PC-3 (cell line): ENCODE measurements around the gene BTBD2. TPM values are rescaled to one million over a fixed set of nuclear protein-coding genes. Genes with fewer than 3 reads are reported as not detected.

ENCODE experiments used
- ATAC-seq: fragments of 200-7000 bp; cut with Tn5 transposase; 2 replicates; pipeline ENCODE4 v1.9.1; 2020; ENCODE audit warnings: mild to moderate bottlenecking, moderate library complexity
- BruUV-seq: library from RNA; stranded (reverse); fragments of 400-500 nt; replicated peaks from 2 replicates; lab custom pipeline; 2021; lab: Mats Ljungman, UMichigan
- CTCF ChIA-PET: fragments of 300-600 bp; sonication (Branson Sonifier 250); formaldehyde crosslinking; loops from one replicate; lab custom pipeline; 2022; ENCODE audit warnings: antibody characterized with exemption; lab: Charles Lee
- POLR2A ChIA-PET: fragments of 300-600 bp; sonication (Branson Sonifier 250); formaldehyde crosslinking; loops from one replicate; lab custom pipeline; 2022; ENCODE audit warnings: antibody characterized with exemption; ENCODE audit not compliant: unreplicated experiment; lab: Charles Lee
- DNase-seq: peaks from one replicate; pipeline ENCODE4 v3.0.0-alpha.2; 2015
- H2AFZ ChIP-seq: fragments of 300-600 bp; sonication (generic); 2 replicates; pipeline ENCODE4 v1.6.0; 2016; ENCODE audit warnings: antibody characterized with exemption, low read length
- H3F3A ChIP-seq: fragments of 300-600 bp; sonication (generic); one replicate; pipeline ENCODE4 v1.6.0; 2017; ENCODE audit warnings: antibody characterized with exemption, low read length, control low read depth, mild to moderate bottlenecking; ENCODE audit not compliant: unreplicated experiment
- H3K27ac ChIP-seq: fragments of 300-600 bp; sonication (generic); 2 replicates; pipeline ENCODE4 v1.5.1; 2016; ENCODE audit warnings: mild to moderate bottlenecking, low read length
- H3K27me3 ChIP-seq: fragments of 300-600 bp; sonication (generic); 2 replicates; pipeline ENCODE4 v1.6.1; 2016; ENCODE audit warnings: low read length, mixed read lengths
- H3K36me3 ChIP-seq: fragments of 300-600 bp; sonication (generic); 2 replicates; pipeline ENCODE4 v1.6.1; 2016; ENCODE audit warnings: low read depth, mixed run types, low read length, mixed read lengths
- H3K4me1 ChIP-seq: fragments of 300-600 bp; sonication (generic); 2 replicates; pipeline ENCODE4 v1.5.1; 2016; ENCODE audit warnings: low read length; ENCODE audit not compliant: insufficient read depth
- H3K4me2 ChIP-seq: fragments of 300-600 bp; sonication (generic); 2 replicates; pipeline ENCODE4 v1.6.0; 2016; ENCODE audit warnings: low read length
- H3K4me3 ChIP-seq: fragments of 300-600 bp; sonication (generic); 2 replicates; pipeline ENCODE4 v1.5.1; 2016; ENCODE audit warnings: mild to moderate bottlenecking, low read length, mixed read lengths
- H3K79me2 ChIP-seq: fragments of 300-600 bp; sonication (generic); 2 replicates; pipeline ENCODE4 v1.6.1; 2017; ENCODE audit warnings: low read length, mixed read lengths
- H3K9ac ChIP-seq: fragments of 300-600 bp; sonication (generic); 2 replicates; pipeline ENCODE4 v1.6.0; 2016; ENCODE audit warnings: mild to moderate bottlenecking, low read length
- H3K9me2 ChIP-seq: fragments of 300-600 bp; sonication (generic); replicated peaks from 2 replicates; pipeline ENCODE4 v1.6.1; 2016; ENCODE audit warnings: mixed run types, low read length, mixed read lengths
- H3K9me3 ChIP-seq: fragments of 300-600 bp; sonication (generic); 2 replicates; pipeline ENCODE4 v1.6.1; 2016; ENCODE audit warnings: low read length, mixed read lengths
- H4K20me1 ChIP-seq: fragments of 300-600 bp; sonication (generic); 2 replicates; pipeline ENCODE4 v1.6.1; 2016; ENCODE audit warnings: low read length, mixed read lengths
- CTCF ChIP-seq: fragments of 300-600 bp; sonication (generic); conservative IDR thresholded peaks from 2 replicates; pipeline ENCODE4 v1.5.1; 2017; ENCODE audit warnings: antibody characterized with exemption, low read depth, mild to moderate bottlenecking, low read length
- EZH2 ChIP-seq: fragments of 300-600 bp; sonication (generic); IDR thresholded peaks from one replicate; pipeline ENCODE4 v1.6.1; 2017; ENCODE audit warnings: antibody characterized with exemption, mild to moderate bottlenecking, low read length; ENCODE audit not compliant: unreplicated experiment
- EZH2phosphoT487 ChIP-seq: fragments of 300-600 bp; sonication (generic); IDR thresholded peaks from 2 replicates; pipeline ENCODE4 v1.6.1; 2018; ENCODE audit warnings: mild to moderate bottlenecking, antibody characterized with exemption, low read length, borderline replicate concordance
- intact Hi-C: fragments of 100-400 bp; cut with micrococcal nuclease; formaldehyde crosslinking; loops from 2 replicates; pipeline ENCODE4 v1.9.0; 2023
- total RNA-seq: library from RNA; depleted of rRNA; stranded (reverse); fragments of >200 nt; gene quantifications from 2 replicates; pipeline ENCODE4 v1.2.3, GENCODE V29; 2014

Gene BTBD2
- total RNA-seq, 1 experiment from 2014 or later: 72.0 TPM

GRCh38 chr19:1944088-1944915, 71.2 kb downstream of the BTBD2 start:
- no peaks in the 10 kb centered on the region for H3K9me3 ChIP-seq
- H3K4me2 ChIP-seq: no peak overlapping the region
- H2AFZ ChIP-seq: no peak overlapping the region
- no peak overlapping the region for H3K27ac ChIP-seq
- H3K27me3 ChIP-seq: no peaks in the 10 kb centered on the region
- 0 out of 2 replicates have a peak, but pooled peaks cover 9% of the 10 kb centered on the region for H4K20me1 ChIP-seq
- ATAC-seq (no peak), DNase-seq (no peak)
- intact Hi-C loops: no loop called here
- H3K9me2 ChIP-seq: no peaks in the 10 kb centered on the region
- peaks cover 74% of the 10 kb centered on the region for H3K79me2 ChIP-seq
- BruUV-seq: no TSS peak
- no peaks in the 10 kb centered on the region for H3F3A ChIP-seq
- CTCF ChIA-PET: no interaction called here
- H3K4me1 ChIP-seq: peaks cover 17% of the 10 kb centered on the region; the same call in 1 of the 2 replicates
- TF ChIP-seq CTCF: no peak
- no peak for TF ChIP-seq EZH2phosphoT487
- no peak for TF ChIP-seq EZH2
- H3K9ac ChIP-seq: no peak overlapping the region
- H3K4me3 ChIP-seq: no peak overlapping the region
- H3K36me3 ChIP-seq: no peaks in the 10 kb centered on the region
- POLR2A ChIA-PET: no interaction called here

- Histone ChIP-seq H3K27ac (no peak overlapping the region), H3K4me3 (peak overlapping the region; percentile 88; the same call in 1 of the 2 replicates), H3K9ac (no peak overlapping the region), H2AFZ (no peak overlapping the region), H3K4me1 (peaks cover 17% of the 10 kb centered on the region; the same call in 1 of the 2 replicates), H3K4me2 (peak overlapping the region; percentile 98), H3K27me3 (no peaks in the 10 kb centered on the region), H4K20me1 (0 out of 2 replicates have a peak, but pooled peaks cover 9% of the 10 kb centered on the region), H3F3A (no peaks in the 10 kb centered on the region), H3K9me3 (no peaks in the 10 kb centered on the region), H3K36me3 (no peaks in the 10 kb centered on the region), H3K79me2 (peaks cover 68% of the 10 kb centered on the region), H3K9me2 (no peaks in the 10 kb centered on the region)
- intact Hi-C loops: no loop called here
- no peak for ATAC-seq
- no peak for DNase-seq
- TF ChIP-seq EZH2phosphoT487: no peak
- no peak for TF ChIP-seq CTCF
- no peak for TF ChIP-seq EZH2
- no TSS peak for BruUV-seq
- ChIA-PET POLR2A (no interaction called here), CTCF (no interaction called here)
These were observed 71.8 kb downstream of the BTBD2 start for GRCh38 chr19:1943661-1944087.
